Measurements from ENCODE around the gene MPPE1. TPM values are rescaled to one million over a fixed set of nuclear protein-coding genes. Genes with fewer than 3 reads are reported as not detected.

Gene MPPE1
- total and polyA plus RNA-seq, 9 of the 15 experiments (the other 6 are each of a cell fraction or from before 2014, with no cell fraction given) = 10.7 to 19.5 (median 13.3) TPM

DNA sequence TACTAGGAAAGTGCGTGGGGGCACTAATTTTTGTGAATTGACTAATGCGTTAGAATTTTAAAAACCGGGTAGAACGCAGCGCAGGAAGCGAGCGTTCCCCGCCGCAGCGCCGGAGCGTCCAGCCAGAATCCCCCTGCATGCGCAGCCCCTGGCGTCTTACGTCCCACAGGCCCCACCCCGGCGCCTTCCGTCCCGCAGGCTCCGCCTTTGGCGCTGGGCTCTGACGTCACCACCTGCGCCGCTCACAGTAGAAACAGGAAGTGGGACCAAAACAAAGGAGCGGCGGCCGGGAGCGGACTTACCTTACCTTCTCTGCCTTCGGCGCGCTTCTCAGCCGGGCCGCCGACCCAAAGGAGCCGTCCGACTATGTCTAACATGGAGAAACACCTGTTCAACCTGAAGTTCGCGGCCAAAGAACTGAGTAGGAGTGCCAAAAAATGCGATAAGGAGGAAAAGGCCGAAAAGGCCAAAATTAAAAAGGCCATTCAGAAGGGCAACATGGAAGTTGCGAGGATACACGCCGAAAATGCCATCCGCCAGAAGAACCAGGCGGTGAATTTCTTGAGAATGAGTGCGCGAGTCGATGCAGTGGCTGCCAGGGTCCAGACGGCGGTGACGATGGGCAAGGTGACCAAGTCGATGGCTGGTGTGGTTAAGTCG is 56.8 kb downstream of the MPPE1 start, which contains the start of gene CHMP1B (continued):
- TF ChIP-seq, protein P1, sequence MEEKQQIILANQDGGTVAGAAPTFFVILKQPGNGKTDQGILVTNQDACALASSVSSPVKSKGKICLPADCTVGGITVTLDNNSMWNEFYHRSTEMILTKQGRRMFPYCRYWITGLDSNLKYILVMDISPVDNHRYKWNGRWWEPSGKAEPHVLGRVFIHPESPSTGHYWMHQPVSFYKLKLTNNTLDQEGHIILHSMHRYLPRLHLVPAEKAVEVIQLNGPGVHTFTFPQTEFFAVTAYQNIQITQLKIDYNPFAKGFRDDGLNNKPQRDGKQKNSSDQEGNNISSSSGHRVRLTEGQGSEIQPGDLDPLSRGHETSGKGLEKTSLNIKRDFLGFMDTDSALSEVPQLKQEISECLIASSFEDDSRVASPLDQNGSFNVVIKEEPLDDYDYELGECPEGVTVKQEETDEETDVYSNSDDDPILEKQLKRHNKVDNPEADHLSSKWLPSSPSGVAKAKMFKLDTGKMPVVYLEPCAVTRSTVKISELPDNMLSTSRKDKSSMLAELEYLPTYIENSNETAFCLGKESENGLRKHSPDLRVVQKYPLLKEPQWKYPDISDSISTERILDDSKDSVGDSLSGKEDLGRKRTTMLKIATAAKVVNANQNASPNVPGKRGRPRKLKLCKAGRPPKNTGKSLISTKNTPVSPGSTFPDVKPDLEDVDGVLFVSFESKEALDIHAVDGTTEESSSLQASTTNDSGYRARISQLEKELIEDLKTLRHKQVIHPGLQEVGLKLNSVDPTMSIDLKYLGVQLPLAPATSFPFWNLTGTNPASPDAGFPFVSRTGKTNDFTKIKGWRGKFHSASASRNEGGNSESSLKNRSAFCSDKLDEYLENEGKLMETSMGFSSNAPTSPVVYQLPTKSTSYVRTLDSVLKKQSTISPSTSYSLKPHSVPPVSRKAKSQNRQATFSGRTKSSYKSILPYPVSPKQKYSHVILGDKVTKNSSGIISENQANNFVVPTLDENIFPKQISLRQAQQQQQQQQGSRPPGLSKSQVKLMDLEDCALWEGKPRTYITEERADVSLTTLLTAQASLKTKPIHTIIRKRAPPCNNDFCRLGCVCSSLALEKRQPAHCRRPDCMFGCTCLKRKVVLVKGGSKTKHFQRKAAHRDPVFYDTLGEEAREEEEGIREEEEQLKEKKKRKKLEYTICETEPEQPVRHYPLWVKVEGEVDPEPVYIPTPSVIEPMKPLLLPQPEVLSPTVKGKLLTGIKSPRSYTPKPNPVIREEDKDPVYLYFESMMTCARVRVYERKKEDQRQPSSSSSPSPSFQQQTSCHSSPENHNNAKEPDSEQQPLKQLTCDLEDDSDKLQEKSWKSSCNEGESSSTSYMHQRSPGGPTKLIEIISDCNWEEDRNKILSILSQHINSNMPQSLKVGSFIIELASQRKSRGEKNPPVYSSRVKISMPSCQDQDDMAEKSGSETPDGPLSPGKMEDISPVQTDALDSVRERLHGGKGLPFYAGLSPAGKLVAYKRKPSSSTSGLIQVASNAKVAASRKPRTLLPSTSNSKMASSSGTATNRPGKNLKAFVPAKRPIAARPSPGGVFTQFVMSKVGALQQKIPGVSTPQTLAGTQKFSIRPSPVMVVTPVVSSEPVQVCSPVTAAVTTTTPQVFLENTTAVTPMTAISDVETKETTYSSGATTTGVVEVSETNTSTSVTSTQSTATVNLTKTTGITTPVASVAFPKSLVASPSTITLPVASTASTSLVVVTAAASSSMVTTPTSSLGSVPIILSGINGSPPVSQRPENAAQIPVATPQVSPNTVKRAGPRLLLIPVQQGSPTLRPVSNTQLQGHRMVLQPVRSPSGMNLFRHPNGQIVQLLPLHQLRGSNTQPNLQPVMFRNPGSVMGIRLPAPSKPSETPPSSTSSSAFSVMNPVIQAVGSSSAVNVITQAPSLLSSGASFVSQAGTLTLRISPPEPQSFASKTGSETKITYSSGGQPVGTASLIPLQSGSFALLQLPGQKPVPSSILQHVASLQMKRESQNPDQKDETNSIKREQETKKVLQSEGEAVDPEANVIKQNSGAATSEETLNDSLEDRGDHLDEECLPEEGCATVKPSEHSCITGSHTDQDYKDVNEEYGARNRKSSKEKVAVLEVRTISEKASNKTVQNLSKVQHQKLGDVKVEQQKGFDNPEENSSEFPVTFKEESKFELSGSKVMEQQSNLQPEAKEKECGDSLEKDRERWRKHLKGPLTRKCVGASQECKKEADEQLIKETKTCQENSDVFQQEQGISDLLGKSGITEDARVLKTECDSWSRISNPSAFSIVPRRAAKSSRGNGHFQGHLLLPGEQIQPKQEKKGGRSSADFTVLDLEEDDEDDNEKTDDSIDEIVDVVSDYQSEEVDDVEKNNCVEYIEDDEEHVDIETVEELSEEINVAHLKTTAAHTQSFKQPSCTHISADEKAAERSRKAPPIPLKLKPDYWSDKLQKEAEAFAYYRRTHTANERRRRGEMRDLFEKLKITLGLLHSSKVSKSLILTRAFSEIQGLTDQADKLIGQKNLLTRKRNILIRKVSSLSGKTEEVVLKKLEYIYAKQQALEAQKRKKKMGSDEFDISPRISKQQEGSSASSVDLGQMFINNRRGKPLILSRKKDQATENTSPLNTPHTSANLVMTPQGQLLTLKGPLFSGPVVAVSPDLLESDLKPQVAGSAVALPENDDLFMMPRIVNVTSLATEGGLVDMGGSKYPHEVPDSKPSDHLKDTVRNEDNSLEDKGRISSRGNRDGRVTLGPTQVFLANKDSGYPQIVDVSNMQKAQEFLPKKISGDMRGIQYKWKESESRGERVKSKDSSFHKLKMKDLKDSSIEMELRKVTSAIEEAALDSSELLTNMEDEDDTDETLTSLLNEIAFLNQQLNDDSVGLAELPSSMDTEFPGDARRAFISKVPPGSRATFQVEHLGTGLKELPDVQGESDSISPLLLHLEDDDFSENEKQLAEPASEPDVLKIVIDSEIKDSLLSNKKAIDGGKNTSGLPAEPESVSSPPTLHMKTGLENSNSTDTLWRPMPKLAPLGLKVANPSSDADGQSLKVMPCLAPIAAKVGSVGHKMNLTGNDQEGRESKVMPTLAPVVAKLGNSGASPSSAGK (IDR thresholded peaks at IDR 0.05) = peak; percentile 16; the same call in 1 of the 2 replicates
- no peak for TF ChIP-seq CBFB (CRISPR knock-in tag; IDR thresholded peaks at IDR 0.05)
- no peak for TF ChIP-seq FOS (IDR thresholded peaks at IDR 0.05; ENCODE audit: extremely low read depth, insufficient read length)
- TF ChIP-seq, protein P2, sequence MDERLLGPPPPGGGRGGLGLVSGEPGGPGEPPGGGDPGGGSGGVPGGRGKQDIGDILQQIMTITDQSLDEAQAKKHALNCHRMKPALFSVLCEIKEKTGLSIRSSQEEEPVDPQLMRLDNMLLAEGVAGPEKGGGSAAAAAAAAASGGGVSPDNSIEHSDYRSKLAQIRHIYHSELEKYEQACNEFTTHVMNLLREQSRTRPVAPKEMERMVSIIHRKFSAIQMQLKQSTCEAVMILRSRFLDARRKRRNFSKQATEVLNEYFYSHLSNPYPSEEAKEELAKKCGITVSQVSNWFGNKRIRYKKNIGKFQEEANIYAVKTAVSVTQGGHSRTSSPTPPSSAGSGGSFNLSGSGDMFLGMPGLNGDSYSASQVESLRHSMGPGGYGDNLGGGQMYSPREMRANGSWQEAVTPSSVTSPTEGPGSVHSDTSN (CRISPR knock-in tag; IDR thresholded peaks at IDR 0.05; ENCODE audit: low read depth) = no peak
- TF ChIP-seq, protein P2 (tag; conservative IDR thresholded peaks at IDR 0.05; ENCODE audit: low read depth) = no peak
- TF ChIP-seq MCM7 (IDR thresholded peaks at IDR 0.05) = no peak
- peak; percentile 96 for TF ChIP-seq POLR2G (IDR thresholded peaks at IDR 0.05; ENCODE audit: low read depth, low read length)
- TF ChIP-seq DACH1 (IDR thresholded peaks at IDR 0.05; ENCODE audit: partially characterized antibody) = no peak
- 0 out of 2 replicates have a peak, but pooled peaks have one; percentile 25 for TF ChIP-seq ZNF589 (CRISPR knock-in tag; IDR thresholded peaks at IDR 0.05; ENCODE audit: low read depth)
- 0 out of 2 replicates have a peak, but pooled peaks have one; percentile 9 for TF ChIP-seq ZNF41 (CRISPR knock-in tag; conservative IDR thresholded peaks at IDR 0.05)
- TF ChIP-seq ZNF311 (CRISPR knock-in tag; IDR thresholded peaks at IDR 0.05) = no peak
- peak; percentile 57; the same call in 1 of the 2 replicates for TF ChIP-seq XRCC5 (IDR thresholded peaks at IDR 0.05; ENCODE audit: low read depth, low read length)
- peak; percentile 49; the same call in 1 of the 2 replicates for TF ChIP-seq L3MBTL2 (IDR thresholded peaks at IDR 0.05)
- TF ChIP-seq ZNF174 (CRISPR knock-in tag; IDR thresholded peaks at IDR 0.05) = no peak
- no peak for TF ChIP-seq SMC3 (conservative IDR thresholded peaks at IDR 0.05; ENCODE audit: insufficient read depth, low read depth, low read length)
